NCI-H345 treated with DMSO at 0.1 percent for 48 hours (cell line): ENCODE measurements around the gene ASB8.

Experiments
- DNase-seq: peaks from one replicate; lab custom pipeline; 2025; ENCODE audit not compliant: unreplicated experiment; lab: John Stamatoyannopoulos, UW

Gene ASB8

DNA sequence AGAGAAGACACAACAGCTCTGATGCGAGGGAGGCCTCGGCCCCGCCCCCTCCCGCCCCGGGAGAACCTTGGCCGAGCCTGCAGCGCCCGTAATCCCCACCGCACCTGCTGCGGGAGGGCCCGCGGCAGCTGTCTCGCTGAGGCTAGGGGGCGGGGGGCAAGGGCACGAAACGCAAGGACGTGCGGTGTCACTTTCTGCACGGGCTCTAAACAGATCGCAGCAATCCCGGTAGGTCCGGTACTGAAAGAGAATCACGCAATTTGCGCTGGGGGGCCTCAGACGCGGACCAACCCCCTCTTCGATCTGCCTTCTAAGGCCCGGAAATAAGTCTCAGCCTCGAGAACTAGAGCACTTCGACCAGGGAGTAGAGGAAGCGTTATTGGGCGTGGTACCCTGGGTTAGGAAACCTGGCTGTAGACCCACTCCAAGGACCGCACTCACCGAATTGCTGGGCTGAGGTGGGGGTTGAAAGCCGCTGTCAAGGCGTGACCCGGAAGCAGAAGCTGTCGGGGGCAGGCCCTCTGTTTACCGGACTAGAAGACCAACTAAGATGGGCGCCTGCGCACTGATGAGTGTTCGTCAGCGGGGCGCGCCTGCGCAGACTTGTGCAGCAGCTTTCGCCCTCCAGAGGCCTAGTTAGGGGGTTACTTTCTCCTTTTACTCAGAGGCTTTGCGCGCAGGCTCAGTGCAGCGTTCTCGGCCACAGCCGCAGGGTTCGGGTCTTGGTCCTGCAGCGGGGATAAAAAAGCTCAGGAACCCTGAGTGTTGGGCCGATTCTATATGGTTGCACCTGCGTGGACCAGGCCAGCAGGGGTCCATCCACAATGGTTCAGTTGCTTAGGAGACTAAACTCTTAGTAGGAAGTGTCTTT is at the start of gene ASB8:
Gene ASB8, minus strand, starts transcription at position 498 of the 871 bp plus-strand sequence. CDS start 4,019 bp downstream, outside the sequence.
- peak; percentile 77 for DNase-seq

DNA sequence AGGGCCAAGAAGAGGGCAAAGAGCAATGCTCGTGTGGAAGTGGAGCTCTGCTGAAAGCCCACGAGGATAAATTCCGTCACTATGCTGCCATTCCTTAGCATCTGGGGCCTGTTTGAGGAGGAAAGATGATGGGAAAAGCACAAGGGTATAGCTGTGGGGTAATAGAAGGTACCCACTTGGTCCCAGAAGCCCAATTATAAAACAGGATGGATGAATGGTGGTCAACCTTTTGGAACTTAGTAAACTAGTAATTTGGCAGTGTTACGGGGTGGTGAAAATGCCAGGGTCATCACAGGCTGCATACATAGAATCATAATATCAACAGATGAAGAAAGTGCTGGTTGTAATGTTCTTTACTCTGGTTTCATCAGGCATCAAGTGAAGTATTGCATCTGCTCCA is 45.9 kb upstream of the ASB8 start, which contains the start of gene OR10AD1:
Gene OR10AD1, minus strand, starts transcription at position 101 of the 400 bp plus-strand sequence. Its CDS starts 0 bp downstream, at position 101.
- no peak for DNase-seq

GRCh38 chr12:48202766-48203165 is 45.5 kb upstream of the ASB8 start:
- DNase-seq = no peak

DNA sequence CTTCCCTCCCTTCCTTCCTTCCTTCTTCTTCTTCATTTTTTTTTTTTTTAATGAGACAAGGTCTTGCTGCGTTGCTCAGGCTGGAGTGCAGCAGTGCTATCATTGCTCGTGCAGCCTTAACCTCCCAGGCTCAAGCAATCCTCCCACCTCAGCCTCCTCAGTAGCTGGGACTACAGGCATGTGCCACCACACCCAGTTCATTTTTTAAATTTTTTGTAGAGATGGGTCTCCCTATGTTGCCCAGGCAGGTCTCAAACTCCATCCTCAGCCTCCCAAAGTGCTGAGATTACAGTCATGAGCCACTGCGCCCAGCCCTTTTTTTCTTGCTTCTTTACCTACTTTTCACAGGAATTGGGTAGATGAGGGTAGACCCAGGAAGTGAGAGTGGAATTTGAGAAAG is 44.2 kb upstream of the ASB8 start:
- DNase-seq = no peak

GRCh38 chr12:48201091-48201490 is 43.8 kb upstream of the ASB8 start:
- no peak for DNase-seq

DNA sequence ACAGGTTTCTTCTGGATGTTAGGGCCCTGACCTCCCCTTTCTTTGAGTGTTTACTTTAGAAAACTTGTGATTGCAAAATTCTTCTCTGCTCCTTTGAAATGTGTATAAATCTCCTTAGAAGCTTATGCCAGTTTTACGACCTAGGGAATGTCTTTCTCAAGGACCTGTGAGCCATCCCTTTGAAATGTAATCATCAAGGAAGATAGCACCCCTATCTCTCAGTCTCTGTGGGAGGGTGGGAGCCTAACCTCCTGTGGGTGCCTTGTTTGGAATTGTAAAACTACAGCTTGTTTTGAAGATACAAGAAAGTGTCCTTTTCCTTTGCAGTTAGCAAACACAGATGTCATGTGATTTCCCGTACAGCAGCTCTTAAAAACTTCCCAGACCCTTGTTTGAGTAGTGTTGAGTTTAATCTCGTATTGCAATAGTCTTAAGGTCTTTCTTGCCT is 42.5 kb upstream of the ASB8 start:
- no peak for DNase-seq

DNA sequence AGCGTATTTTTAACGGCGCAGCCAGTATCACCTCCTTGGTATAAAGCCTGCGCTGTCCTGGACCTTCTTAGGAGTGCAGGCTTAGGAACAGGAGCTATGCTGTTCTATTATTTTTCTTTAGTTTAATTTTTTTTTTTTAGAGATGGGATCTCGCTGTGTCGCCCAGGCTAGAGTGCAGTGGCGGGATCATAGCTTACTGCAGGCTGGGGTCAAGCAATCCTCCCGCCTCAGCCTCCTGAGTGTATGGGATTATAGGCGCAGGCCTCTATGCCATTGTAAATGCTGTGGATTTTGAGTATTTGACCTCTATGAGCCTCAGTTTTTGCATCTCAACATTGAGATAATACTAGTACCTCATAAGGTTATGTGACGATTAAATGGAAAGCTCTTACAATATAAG is 41.7 kb upstream of the ASB8 start:
- DNase-seq = no peak

DNA sequence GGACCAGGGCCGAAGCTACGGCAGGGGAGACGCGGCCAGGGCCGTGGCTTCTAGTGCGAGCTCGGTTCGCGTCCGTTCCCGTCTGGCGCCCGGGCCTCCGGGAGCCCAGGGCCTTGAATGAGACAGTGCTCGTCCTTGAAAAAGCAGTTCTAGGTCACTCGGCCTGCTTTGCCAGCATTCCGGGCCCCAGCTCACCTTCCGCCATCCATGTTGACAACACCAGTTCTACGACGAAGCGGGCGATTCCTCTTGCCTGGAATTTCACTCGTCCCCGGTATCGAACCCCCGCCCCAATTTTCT is 41.3 kb upstream of the ASB8 start:
- DNase-seq = no peak

DNA sequence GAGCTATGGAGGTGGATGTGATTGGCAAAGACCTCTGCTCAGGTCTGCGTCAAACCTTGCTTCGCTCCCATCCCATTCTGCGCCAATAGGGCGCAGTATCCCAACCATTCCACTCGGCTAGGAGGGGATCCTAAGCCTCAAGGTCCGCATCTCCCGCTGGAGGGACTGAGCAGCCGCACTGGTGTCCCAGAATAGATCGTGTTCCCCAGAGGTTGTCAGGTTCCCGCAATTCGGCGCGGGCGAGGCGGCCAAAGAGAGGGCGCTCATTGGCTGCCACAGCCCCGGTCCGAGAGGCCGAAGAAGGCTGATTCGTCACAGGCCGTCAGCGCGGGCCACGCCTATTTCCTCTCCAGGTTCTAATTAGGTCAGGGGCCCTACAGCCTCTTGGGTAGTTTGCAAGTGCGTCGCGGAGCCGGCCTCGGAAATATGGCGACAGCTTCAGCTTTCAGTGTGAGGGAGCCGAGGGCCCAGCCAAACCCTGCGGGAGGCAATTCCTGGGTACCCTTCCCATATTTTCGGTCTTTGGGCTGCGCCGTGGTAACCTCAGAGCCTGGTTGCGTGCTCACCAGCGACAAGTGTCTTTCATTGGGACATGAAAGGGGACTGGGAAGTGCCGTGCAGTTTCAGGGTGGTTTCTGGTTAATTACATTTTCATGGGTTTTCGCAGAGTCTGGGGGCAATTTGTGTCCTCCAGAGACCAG is 40.8 kb upstream of the ASB8 start:
- no peak for DNase-seq

GRCh38 chr12:48197549-48197970 is 40.2 kb upstream of the ASB8 start:
- no peak for DNase-seq

DNA sequence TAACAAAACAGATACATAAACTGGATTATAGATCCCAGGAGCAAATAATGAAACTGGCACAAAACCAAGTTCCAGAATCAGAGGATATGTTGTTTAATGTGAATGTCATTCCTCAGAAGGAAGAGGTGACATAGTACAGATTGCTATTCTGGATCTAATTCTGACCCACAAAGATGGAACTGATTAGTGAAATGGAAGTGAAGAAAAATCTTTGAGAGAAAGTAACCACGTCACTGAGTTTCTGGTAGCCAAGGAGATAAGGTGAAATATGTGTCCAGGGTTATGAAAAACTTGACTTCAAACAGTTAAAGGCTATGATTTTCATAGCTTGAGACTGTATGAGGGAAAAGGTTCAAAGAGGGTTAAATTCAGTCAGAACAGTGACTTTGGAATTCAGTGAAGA is 37.5 kb upstream of the ASB8 start:
- DNase-seq = no peak

GRCh38 chr12:48193623-48194022 is 36.3 kb upstream of the ASB8 start:
- no peak for DNase-seq

- DNase-seq = no peak
Measured at GRCh38 chr12:48192861-48193260, 35.5 kb upstream of the ASB8 start.

DNA sequence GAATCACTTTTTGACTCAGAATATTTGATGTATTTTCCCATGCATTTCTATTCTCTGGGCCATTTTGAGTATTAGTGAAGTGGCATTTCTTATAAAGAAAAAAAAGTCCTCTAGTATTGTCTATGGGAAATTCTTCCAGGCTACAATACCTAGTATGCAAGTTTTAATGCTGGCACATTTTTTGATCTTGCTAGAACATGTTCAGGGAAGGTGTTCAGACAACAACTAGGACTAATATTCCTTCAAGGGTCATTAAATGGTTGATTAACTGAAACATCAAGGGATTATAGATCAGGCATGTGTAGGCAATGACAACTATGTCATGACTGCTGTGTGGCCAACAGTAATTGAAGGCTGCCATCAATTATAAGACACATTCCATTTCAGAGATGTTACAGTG is 33.8 kb upstream of the ASB8 start:
- DNase-seq = no peak

DNA sequence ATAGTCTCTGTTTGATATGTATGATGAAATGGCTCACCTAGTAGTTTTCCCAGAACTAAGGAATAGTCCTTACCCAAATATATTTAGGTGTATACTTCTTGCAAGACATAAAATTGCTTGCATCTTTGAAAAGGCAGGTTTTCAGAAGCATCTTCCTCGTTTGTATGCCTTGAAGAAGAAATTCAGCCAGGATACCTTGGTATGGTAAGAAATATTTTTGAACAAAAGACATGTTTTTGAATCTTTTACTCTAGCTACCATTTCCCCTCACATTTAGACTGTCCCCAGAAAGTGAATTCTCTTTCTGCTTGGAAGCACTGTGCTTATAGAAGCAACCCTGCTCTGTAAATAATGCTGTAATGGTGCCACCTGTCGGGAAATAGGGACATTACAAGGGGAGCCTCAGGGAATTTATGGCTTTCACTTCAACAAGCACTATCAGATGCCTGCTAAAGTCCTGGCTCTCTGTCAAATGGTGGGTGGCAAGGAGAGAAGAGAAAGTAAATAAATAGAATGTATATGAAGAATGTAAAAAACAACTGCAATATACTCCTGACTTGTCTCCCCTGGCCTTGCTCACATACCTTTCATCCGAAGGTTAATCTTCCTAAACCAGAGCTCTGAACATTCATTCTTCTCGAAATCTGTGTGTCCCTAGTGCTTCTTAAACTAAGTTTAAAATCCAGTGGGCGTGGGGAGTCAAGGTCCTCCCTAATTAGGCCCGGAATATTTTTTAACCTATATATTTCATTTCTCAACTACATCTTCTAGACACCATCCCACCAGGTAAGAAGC is 32.2 kb upstream of the ASB8 start:
- DNase-seq = no peak

GRCh38 chr12:48187916-48188695 is 30.8 kb upstream of the ASB8 start:
- DNase-seq = no peak

- DNase-seq = no peak
Measured at GRCh38 chr12:48185181-48185919, 28.0 kb upstream of the ASB8 start.

- DNase-seq = no peak
Measured at GRCh38 chr12:48184549-48184922, 27.2 kb upstream of the ASB8 start.

- DNase-seq = no peak
Measured at GRCh38 chr12:48183876-48184548, 26.7 kb upstream of the ASB8 start.
